GM23338 (cell line): ENCODE data around the gene PPM1N. TPM values are rescaled to one million over a fixed set of nuclear protein-coding genes. Genes with fewer than 3 reads are reported as not detected.

Source experiments
- ATAC-seq: fragments of 200-7000 bp; cut with Tn5 transposase; 3 replicates; pipeline ENCODE4 v1.9.1; 2020
- DNase-seq: peaks from one replicate; pipeline ENCODE4 v3.0.0-alpha.2; 2015; ENCODE audit warnings: low spot score
- H2AFZ ChIP-seq: fragments of 200-600 bp; sonication (generic); 2 replicates; pipeline ENCODE4 v1.8.0; 2016; ENCODE audit warnings: antibody characterized with exemption, mild to moderate bottlenecking, moderate library complexity
- H3F3A ChIP-seq: fragments of 200-600 bp; sonication (generic); replicated peaks from 2 replicates; pipeline ENCODE4 v1.8.0; 2017; ENCODE audit warnings: antibody characterized with exemption, mixed run types, low read depth
- H3K27ac ChIP-seq: fragments of 200-600 bp; sonication (generic); 2 replicates; pipeline ENCODE4 v1.6.1; 2016; ENCODE audit warnings: low read depth
- H3K27me3 ChIP-seq: fragments of 200-600 bp; sonication (generic); 2 replicates; pipeline ENCODE4 v1.8.0; 2016; ENCODE audit warnings: mild to moderate bottlenecking, mixed run types, moderate library complexity; ENCODE audit not compliant: insufficient read depth
- H3K36me3 ChIP-seq: fragments of 200-600 bp; sonication (generic); 2 replicates; pipeline ENCODE4 v1.8.0; 2016; ENCODE audit warnings: mild to moderate bottlenecking; ENCODE audit not compliant: insufficient read depth
- H3K4me1 ChIP-seq: fragments of 200-600 bp; sonication (generic); 2 replicates; pipeline ENCODE4 v1.8.0; 2016; ENCODE audit warnings: mild to moderate bottlenecking, moderate library complexity; ENCODE audit not compliant: insufficient read depth
- H3K4me2 ChIP-seq: fragments of 200-600 bp; sonication (generic); 2 replicates; pipeline ENCODE4 v1.7.1; 2017; ENCODE audit warnings: mixed run types
- H3K4me3 ChIP-seq: fragments of 200-600 bp; sonication (generic); 2 replicates; pipeline ENCODE4 v1.6.1; 2016; ENCODE audit warnings: mixed run types
- H3K79me2 ChIP-seq: fragments of 200-600 bp; sonication (generic); replicated peaks from 2 replicates; pipeline ENCODE4 v1.8.0; 2017; ENCODE audit warnings: mild to moderate bottlenecking; ENCODE audit not compliant: insufficient read depth
- H3K9me2 ChIP-seq: fragments of 200-600 bp; sonication (generic); 2 replicates; pipeline ENCODE4 v1.8.0; 2017; ENCODE audit not compliant: insufficient read depth
- H4K20me1 ChIP-seq: fragments of 200-600 bp; sonication (generic); replicated peaks from 2 replicates; pipeline ENCODE4 v1.8.0; 2017; ENCODE audit warnings: mild to moderate bottlenecking; ENCODE audit not compliant: insufficient read depth
- H3K27ac Mint-ChIP-seq: 2 replicates; pipeline ENCODE4 v1.8.0; 2020; ENCODE audit warnings: inconsistent platforms, mild to moderate bottlenecking, moderate library complexity, mixed read lengths
- H3K27me3 Mint-ChIP-seq: 3 replicates; pipeline ENCODE4 v1.8.0; 2022; ENCODE audit warnings: low read depth, mild to moderate bottlenecking, moderate library complexity, mixed read lengths, inconsistent platforms; ENCODE audit not compliant: insufficient read depth, poor library complexity
- H3K36me3 Mint-ChIP-seq: 3 replicates; pipeline ENCODE4 v1.8.0; 2021; ENCODE audit warnings: low read depth, mild to moderate bottlenecking, inconsistent platforms, moderate library complexity, mixed read lengths
- H3K4me1 Mint-ChIP-seq: 3 replicates; pipeline ENCODE4 v1.8.0; 2020; ENCODE audit warnings: mild to moderate bottlenecking, inconsistent platforms, mixed read lengths
- H3K4me3 Mint-ChIP-seq: 3 replicates; pipeline ENCODE4 v1.8.0; 2021; ENCODE audit warnings: moderate library complexity, mild to moderate bottlenecking, inconsistent platforms, mixed read lengths
- H3K9me3 Mint-ChIP-seq: 3 replicates; pipeline ENCODE4 v1.8.0; 2020; ENCODE audit warnings: moderate library complexity, mild to moderate bottlenecking, inconsistent platforms, mixed read lengths
- CREB1 ChIP-seq: fragments of 250-450 bp; sonication (Bioruptor Pico); IDR thresholded peaks from 2 replicates; pipeline ENCODE4 v1.5.0; 2020; ENCODE audit warnings: low read depth, mild to moderate bottlenecking, moderate library complexity
- ETS1 ChIP-seq: IDR thresholded peaks from 2 replicates; pipeline ENCODE4 v1.6.1; 2016; ENCODE audit warnings: antibody characterized with exemption
- EZH2 ChIP-seq: fragments of 200-600 bp; sonication (generic); IDR thresholded peaks from one replicate; pipeline ENCODE4 v1.8.0; 2017; ENCODE audit warnings: antibody characterized with exemption, mild to moderate bottlenecking, low read depth; ENCODE audit not compliant: unreplicated experiment
- JUNB ChIP-seq: IDR thresholded peaks from one replicate; pipeline ENCODE4 v1.6.1; 2016; ENCODE audit warnings: antibody characterized with exemption; ENCODE audit not compliant: unreplicated experiment
- POLR2AphosphoS5 ChIP-seq: IDR thresholded peaks from 2 replicates; pipeline ENCODE4 v1.6.1; 2016; ENCODE audit warnings: antibody characterized with exemption, low read depth
- ZNF114 ChIP-seq: fragments of 250-450 bp; sonication (Bioruptor Pico); IDR thresholded peaks from 2 replicates; pipeline ENCODE4 v1.5.0; 2020; ENCODE audit warnings: mild to moderate bottlenecking, moderate library complexity
- polyA plus RNA-seq: library from polyadenylated mRNA; unstranded; fragments of >200 nt; fragmentation: Nextera tagmentation; extraction: Ambion mirVana; gene quantifications from 2 replicates; pipeline ENCODE4 v1.2.1, GENCODE V29; 2016
- total RNA-seq: library from RNA; depleted of rRNA; stranded (reverse); fragments of >200 nt; shearing (Covaris generic); gene quantifications from 2 replicates; pipeline ENCODE4 v1.2.3, GENCODE V29; 2014
- TF ChIP-seq, protein P1 (sequence below), 2 experiments: fragments of 200-600 bp in 1 of 2; sonication (generic) in 1 of 2; conservative IDR thresholded peaks; 2 replicates each; pipeline versions ENCODE4 v1.5.1 to v1.6.1; 2016 to 2017; ENCODE audit warnings: antibody characterized with exemption in 2 of 2, low read depth in 2 of 2, mild to moderate bottlenecking in 2 of 2, moderate library complexity in 1 of 2
- TF ChIP-seq, protein P2 (sequence below): IDR thresholded peaks from one replicate; pipeline ENCODE4 v1.6.1; 2018; ENCODE audit warnings: antibody characterized with exemption; ENCODE audit not compliant: unreplicated experiment

Gene PPM1N
- total and polyA plus RNA-seq, 2 experiments from 2014 or later, result 15.2 to 25.1 TPM

GRCh38 chr19:45505996-45506245 is 7.7 kb downstream of the PPM1N start:
- no peak for DNase-seq
- no peaks in the 10 kb centered on the region for H3K27me3 ChIP-seq
- peak overlapping the region; percentile 95 for H3K4me2 ChIP-seq
- peak overlapping the region; percentile 99 for H3K4me3 ChIP-seq
- H3K4me1 Mint-ChIP-seq, result peaks cover 29% of the 10 kb centered on the region
- TF ChIP-seq CREB1, result no peak
- TF ChIP-seq, protein P1, sequence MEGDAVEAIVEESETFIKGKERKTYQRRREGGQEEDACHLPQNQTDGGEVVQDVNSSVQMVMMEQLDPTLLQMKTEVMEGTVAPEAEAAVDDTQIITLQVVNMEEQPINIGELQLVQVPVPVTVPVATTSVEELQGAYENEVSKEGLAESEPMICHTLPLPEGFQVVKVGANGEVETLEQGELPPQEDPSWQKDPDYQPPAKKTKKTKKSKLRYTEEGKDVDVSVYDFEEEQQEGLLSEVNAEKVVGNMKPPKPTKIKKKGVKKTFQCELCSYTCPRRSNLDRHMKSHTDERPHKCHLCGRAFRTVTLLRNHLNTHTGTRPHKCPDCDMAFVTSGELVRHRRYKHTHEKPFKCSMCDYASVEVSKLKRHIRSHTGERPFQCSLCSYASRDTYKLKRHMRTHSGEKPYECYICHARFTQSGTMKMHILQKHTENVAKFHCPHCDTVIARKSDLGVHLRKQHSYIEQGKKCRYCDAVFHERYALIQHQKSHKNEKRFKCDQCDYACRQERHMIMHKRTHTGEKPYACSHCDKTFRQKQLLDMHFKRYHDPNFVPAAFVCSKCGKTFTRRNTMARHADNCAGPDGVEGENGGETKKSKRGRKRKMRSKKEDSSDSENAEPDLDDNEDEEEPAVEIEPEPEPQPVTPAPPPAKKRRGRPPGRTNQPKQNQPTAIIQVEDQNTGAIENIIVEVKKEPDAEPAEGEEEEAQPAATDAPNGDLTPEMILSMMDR (conservative IDR thresholded peaks at IDR 0.05; ENCODE audit: low read depth in 2 of 2), result no peak
- no peak for TF ChIP-seq POLR2AphosphoS5
- no peak for TF ChIP-seq EZH2
- TF ChIP-seq, protein P2, sequence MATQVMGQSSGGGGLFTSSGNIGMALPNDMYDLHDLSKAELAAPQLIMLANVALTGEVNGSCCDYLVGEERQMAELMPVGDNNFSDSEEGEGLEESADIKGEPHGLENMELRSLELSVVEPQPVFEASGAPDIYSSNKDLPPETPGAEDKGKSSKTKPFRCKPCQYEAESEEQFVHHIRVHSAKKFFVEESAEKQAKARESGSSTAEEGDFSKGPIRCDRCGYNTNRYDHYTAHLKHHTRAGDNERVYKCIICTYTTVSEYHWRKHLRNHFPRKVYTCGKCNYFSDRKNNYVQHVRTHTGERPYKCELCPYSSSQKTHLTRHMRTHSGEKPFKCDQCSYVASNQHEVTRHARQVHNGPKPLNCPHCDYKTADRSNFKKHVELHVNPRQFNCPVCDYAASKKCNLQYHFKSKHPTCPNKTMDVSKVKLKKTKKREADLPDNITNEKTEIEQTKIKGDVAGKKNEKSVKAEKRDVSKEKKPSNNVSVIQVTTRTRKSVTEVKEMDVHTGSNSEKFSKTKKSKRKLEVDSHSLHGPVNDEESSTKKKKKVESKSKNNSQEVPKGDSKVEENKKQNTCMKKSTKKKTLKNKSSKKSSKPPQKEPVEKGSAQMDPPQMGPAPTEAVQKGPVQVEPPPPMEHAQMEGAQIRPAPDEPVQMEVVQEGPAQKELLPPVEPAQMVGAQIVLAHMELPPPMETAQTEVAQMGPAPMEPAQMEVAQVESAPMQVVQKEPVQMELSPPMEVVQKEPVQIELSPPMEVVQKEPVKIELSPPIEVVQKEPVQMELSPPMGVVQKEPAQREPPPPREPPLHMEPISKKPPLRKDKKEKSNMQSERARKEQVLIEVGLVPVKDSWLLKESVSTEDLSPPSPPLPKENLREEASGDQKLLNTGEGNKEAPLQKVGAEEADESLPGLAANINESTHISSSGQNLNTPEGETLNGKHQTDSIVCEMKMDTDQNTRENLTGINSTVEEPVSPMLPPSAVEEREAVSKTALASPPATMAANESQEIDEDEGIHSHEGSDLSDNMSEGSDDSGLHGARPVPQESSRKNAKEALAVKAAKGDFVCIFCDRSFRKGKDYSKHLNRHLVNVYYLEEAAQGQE, result no peak
- no peak for TF ChIP-seq ETS1
- no peak for TF ChIP-seq JUNB
- TF ChIP-seq ZNF114 (CRISPR knock-in tag), result no peak
- no peak for ATAC-seq
- H3K4me3 Mint-ChIP-seq, result peak overlapping the region; percentile 63
- H3F3A ChIP-seq, result peaks cover 14% of the 10 kb centered on the region
- H3K9me2 ChIP-seq, result no peaks in the 10 kb centered on the region
- peaks cover 36% of the 10 kb centered on the region for H3K79me2 ChIP-seq
- peaks cover 21% of the 10 kb centered on the region for H3K4me1 ChIP-seq
- peaks cover 7% of the 10 kb centered on the region for H3K36me3 Mint-ChIP-seq
- peak overlapping the region; percentile 62; the same call in 1 of the 2 replicates for H3K27ac Mint-ChIP-seq
- H3K36me3 ChIP-seq, result no peaks in the 10 kb centered on the region
- peaks cover 2% of the 10 kb centered on the region; the same call in 1 of the 2 replicates for H4K20me1 ChIP-seq
- no peaks in the 10 kb centered on the region; the same call in 2 of the 3 replicates for H3K9me3 Mint-ChIP-seq
- H3K27me3 Mint-ChIP-seq, result peaks cover 14% of the 10 kb centered on the region
- peak overlapping the region; percentile 80 for H3K27ac ChIP-seq
- 0 out of 2 replicates have a peak overlapping the region, but pooled peaks have one; percentile 14 for H2AFZ ChIP-seq
